ENCODE data around the gene USP15.
"Not testable (repeated sequence)": the region's sequence is repeated elsewhere in the genome, so short reads cannot be mapped to it uniquely, and the experiment has no call there.

GRCh38 chr12:62365846-62366245 lies 105.6 kb downstream of the USP15 start:
- not testable (repeated sequence) for TF ChIP-seq EZH2 (IDR thresholded peaks at IDR 0.05; ENCODE audit: insufficient read depth, poor library complexity, severe bottlenecking); EZH2phosphoT487 (IDR thresholded peaks at IDR 0.05; ENCODE audit: insufficient read depth, low read depth)
